Neutrophil (primary cell): Measurements from ENCODE around the gene CYB5R4.
"Not testable (repeated sequence)": the region's sequence is repeated elsewhere in the genome, so short reads cannot be mapped to it uniquely, and the experiment has no call there.

Experiments
- H3K27ac ChIP-seq: fragments of 200-600 bp; sonication (generic); 2 replicates; pipeline ENCODE4 v1.5.1; 2016; ENCODE audit warnings: mild to moderate bottlenecking, moderate library complexity
- H3K27me3 ChIP-seq: fragments of 200-600 bp; sonication (generic); 2 replicates; pipeline ENCODE4 v1.6.0; 2016; ENCODE audit warnings: mild to moderate bottlenecking
- H3K36me3 ChIP-seq: fragments of 200-600 bp; sonication (generic); 2 replicates; pipeline ENCODE4 v1.5.1; 2017
- H3K4me1 ChIP-seq, 2 experiments: fragments of 200-600 bp in 1 of 2; sonication (generic) in 1 of 2; 1 replicate in 1 of 2; 2 replicates in 1 of 2; pipeline versions ENCODE4 v1.5.1 to v1.6.1; 2013 to 2016; ENCODE audit warnings: low read depth in 1 of 2, low read length in 1 of 2, mild to moderate bottlenecking in 1 of 2, moderate library complexity in 1 of 2; ENCODE audit not compliant: control insufficient read depth in 1 of 2, insufficient read depth in 1 of 2
- H3K4me3 ChIP-seq, 2 experiments: fragments of 200-600 bp in 1 of 2; sonication (generic) in 1 of 2; 1 replicate in 1 of 2; 2 replicates in 1 of 2; pipeline ENCODE4 v1.5.1; 2013 to 2016; ENCODE audit warnings: low read depth in 1 of 2, low read length in 1 of 2, mild to moderate bottlenecking in 1 of 2, moderate library complexity in 1 of 2
- H3K9me3 ChIP-seq: fragments of 200-600 bp; sonication (generic); 2 replicates; pipeline ENCODE4 v1.5.1; 2016
- CTCF ChIP-seq: fragments of 200-600 bp; sonication (generic); IDR thresholded peaks from 2 replicates; pipeline ENCODE4 v1.5.1; 2016; ENCODE audit warnings: antibody characterized with exemption

Gene CYB5R4

GRCh38 chr6:83948851-83949250, 89.4 kb downstream of the CYB5R4 start:
- Histone ChIP-seq H3K4me1 (no peaks in the 10 kb centered on the region), H3K4me3 (no peak overlapping the region), H3K27ac (no peak overlapping the region), H3K27me3 (no peaks in the 10 kb centered on the region), H3K9me3 (no peaks in the 10 kb centered on the region), H3K36me3 (peaks cover 28% of the 10 kb centered on the region)
- TF ChIP-seq CTCF, result no peak

- not testable (repeated sequence) for H3K27ac ChIP-seq, H3K9me3 ChIP-seq, H3K4me3 ChIP-seq, H3K27me3 ChIP-seq, H3K4me1 ChIP-seq
- peaks cover 47% of the 10 kb centered on the region for H3K36me3 ChIP-seq
Measured at GRCh38 chr6:83951423-83951822, 91.9 kb downstream of the CYB5R4 start.

- Histone ChIP-seq H3K9me3 (no peaks in the 10 kb centered on the region), H3K36me3 (peaks cover 59% of the 10 kb centered on the region), H3K4me1 (no peaks in the 10 kb centered on the region), H3K4me3 (no peak overlapping the region), H3K27me3 (no peaks in the 10 kb centered on the region), H3K27ac (no peak overlapping the region)
- TF ChIP-seq CTCF, result no peak
Measured at GRCh38 chr6:83952830-83953229, 93.3 kb downstream of the CYB5R4 start.

- no peaks in the 10 kb centered on the region for H3K9me3 ChIP-seq
- peaks cover 75% of the 10 kb centered on the region for H3K36me3 ChIP-seq
- H3K27me3 ChIP-seq, result no peaks in the 10 kb centered on the region
- H3K27ac ChIP-seq, result no peak overlapping the region
- H3K4me1 ChIP-seq, result no peaks in the 10 kb centered on the region
- no peak for TF ChIP-seq CTCF
- H3K4me3 ChIP-seq, result no peak overlapping the region
Measured at GRCh38 chr6:83954371-83954770, 94.9 kb downstream of the CYB5R4 start.

- Histone ChIP-seq H3K27ac (no peak overlapping the region), H3K27me3 (no peaks in the 10 kb centered on the region), H3K36me3 (peaks cover 83% of the 10 kb centered on the region), H3K4me1 (no peaks in the 10 kb centered on the region), H3K9me3 (no peaks in the 10 kb centered on the region), H3K4me3 (no peak overlapping the region)
- TF ChIP-seq CTCF, result no peak
Measured at GRCh38 chr6:83958241-83958685, 98.8 kb downstream of the CYB5R4 start.

GRCh38 chr6:83960664-83961063, 101.2 kb downstream of the CYB5R4 start:
- no peak for TF ChIP-seq CTCF
- no peak overlapping the region for H3K4me3 ChIP-seq
- H3K9me3 ChIP-seq, result no peaks in the 10 kb centered on the region
- no peak overlapping the region for H3K27ac ChIP-seq
- H3K36me3 ChIP-seq, result peaks cover 90% of the 10 kb centered on the region
- H3K27me3 ChIP-seq, result no peaks in the 10 kb centered on the region
- no peaks in the 10 kb centered on the region for H3K4me1 ChIP-seq
